IPS-15b (cell line): Measurements from ENCODE around the gene NRXN3.
A peak's percentile ranks its signal among the peaks of the same experiment; 100 is the strongest.
"Not testable (repeated sequence)": the region's sequence is repeated elsewhere in the genome, so short reads cannot be mapped to it uniquely, and the experiment has no call there.

Experiments used
- H3K27me3 ChIP-seq: one replicate; pipeline ENCODE4 v1.6.1; 2013; ENCODE audit warnings: low read length; ENCODE audit not compliant: control insufficient read depth, insufficient read depth
- H3K36me3 ChIP-seq: one replicate; pipeline ENCODE4 v1.6.1; 2013; ENCODE audit warnings: low read length; ENCODE audit not compliant: control insufficient read depth, insufficient read depth
- H3K4me1 ChIP-seq: one replicate; pipeline ENCODE4 v1.6.1; 2013; ENCODE audit warnings: mild to moderate bottlenecking, low read length; ENCODE audit not compliant: control insufficient read depth, insufficient read depth
- H3K4me3 ChIP-seq: one replicate; pipeline ENCODE4 v1.5.1; 2013; ENCODE audit warnings: low read depth, low read length
- H3K9ac ChIP-seq: one replicate; pipeline ENCODE4 v1.6.1; 2013; ENCODE audit warnings: low read depth, mild to moderate bottlenecking, low read length
- H3K9me3 ChIP-seq: one replicate; pipeline ENCODE4 v1.6.1; 2013; ENCODE audit warnings: mild to moderate bottlenecking, low read length; ENCODE audit not compliant: control insufficient read depth, insufficient read depth

The NRXN3 gene

GRCh38 chr14:78519863-78520262, 349.7 kb downstream of the NRXN3 start:
- Histone ChIP-seq H3K4me3 (no peak overlapping the region), H3K9me3 (no peaks in the 10 kb centered on the region), H3K36me3 (no peaks in the 10 kb centered on the region), H3K4me1 (peaks cover 5% of the 10 kb centered on the region), H3K27me3 (no peaks in the 10 kb centered on the region), H3K9ac (no peak overlapping the region)

- H3K4me3 ChIP-seq, result no peak overlapping the region
- H3K9ac ChIP-seq, result no peak overlapping the region
- no peaks in the 10 kb centered on the region for H3K27me3 ChIP-seq
- H3K9me3 ChIP-seq, result no peaks in the 10 kb centered on the region
- H3K36me3 ChIP-seq, result no peaks in the 10 kb centered on the region
- H3K4me1 ChIP-seq, result no peaks in the 10 kb centered on the region
Observed at GRCh38 chr14:78524196-78524595, 354.0 kb downstream of the NRXN3 start.

GRCh38 chr14:78524766-78525165, 354.6 kb downstream of the NRXN3 start:
- Histone ChIP-seq H3K27me3 (no peaks in the 10 kb centered on the region), H3K9ac (no peak overlapping the region), H3K9me3 (no peaks in the 10 kb centered on the region), H3K4me3 (no peak overlapping the region), H3K4me1 (no peaks in the 10 kb centered on the region), H3K36me3 (no peaks in the 10 kb centered on the region)

- Histone ChIP-seq H3K27me3 (no peaks in the 10 kb centered on the region), H3K4me1 (no peaks in the 10 kb centered on the region), H3K9ac (no peak overlapping the region), H3K9me3 (no peaks in the 10 kb centered on the region), H3K36me3 (no peaks in the 10 kb centered on the region), H3K4me3 (no peak overlapping the region)
Observed at GRCh38 chr14:78530078-78530477, 359.9 kb downstream of the NRXN3 start.

GRCh38 chr14:78534141-78534540, 364.0 kb downstream of the NRXN3 start:
- Histone ChIP-seq H3K4me1 (no peaks in the 10 kb centered on the region), H3K9me3 (no peaks in the 10 kb centered on the region), H3K9ac (no peak overlapping the region), H3K36me3 (no peaks in the 10 kb centered on the region), H3K4me3 (no peak overlapping the region), H3K27me3 (no peaks in the 10 kb centered on the region)

GRCh38 chr14:78535041-78535440, 364.9 kb downstream of the NRXN3 start:
- Histone ChIP-seq H3K27me3 (no peaks in the 10 kb centered on the region), H3K4me3 (no peak overlapping the region), H3K36me3 (no peaks in the 10 kb centered on the region), H3K9ac (no peak overlapping the region), H3K4me1 (no peaks in the 10 kb centered on the region), H3K9me3 (no peaks in the 10 kb centered on the region)

GRCh38 chr14:78541788-78542187, 371.6 kb downstream of the NRXN3 start:
- H3K36me3 ChIP-seq, H3K4me3 ChIP-seq, H3K9ac ChIP-seq, H3K27me3 ChIP-seq, H3K9me3 ChIP-seq, H3K4me1 ChIP-seq: not testable (repeated sequence)

GRCh38 chr14:78543433-78543832, 373.3 kb downstream of the NRXN3 start:
- H3K27me3 ChIP-seq, result no peaks in the 10 kb centered on the region
- H3K9me3 ChIP-seq, result no peaks in the 10 kb centered on the region
- H3K36me3 ChIP-seq, result no peaks in the 10 kb centered on the region
- H3K9ac ChIP-seq, result no peak overlapping the region
- H3K4me3 ChIP-seq, result no peak overlapping the region
- no peaks in the 10 kb centered on the region for H3K4me1 ChIP-seq

GRCh38 chr14:78561074-78561473, 390.9 kb downstream of the NRXN3 start:
- Histone ChIP-seq H3K27me3 (no peaks in the 10 kb centered on the region), H3K9ac (no peak overlapping the region), H3K4me3 (no peak overlapping the region), H3K36me3 (no peaks in the 10 kb centered on the region), H3K9me3 (no peaks in the 10 kb centered on the region), H3K4me1 (peaks cover 6% of the 10 kb centered on the region)

GRCh38 chr14:78566026-78566858, 396.1 kb downstream of the NRXN3 start:
- no peaks in the 10 kb centered on the region for H3K27me3 ChIP-seq
- H3K4me3 ChIP-seq, result peak overlapping the region; percentile 39
- peaks cover 8% of the 10 kb centered on the region for H3K4me1 ChIP-seq
- H3K9me3 ChIP-seq, result no peaks in the 10 kb centered on the region
- H3K36me3 ChIP-seq, result no peaks in the 10 kb centered on the region
- H3K9ac ChIP-seq, result peak overlapping the region; percentile 12

- peaks cover 8% of the 10 kb centered on the region for H3K4me1 ChIP-seq
- H3K9ac ChIP-seq, result no peak overlapping the region
- H3K36me3 ChIP-seq, result no peaks in the 10 kb centered on the region
- H3K27me3 ChIP-seq, result no peaks in the 10 kb centered on the region
- no peak overlapping the region for H3K4me3 ChIP-seq
- H3K9me3 ChIP-seq, result no peaks in the 10 kb centered on the region
Observed at GRCh38 chr14:78566859-78567172, 396.6 kb downstream of the NRXN3 start.

GRCh38 chr14:78567343-78567742, 397.2 kb downstream of the NRXN3 start:
- Histone ChIP-seq H3K9me3 (no peaks in the 10 kb centered on the region), H3K27me3 (no peaks in the 10 kb centered on the region), H3K36me3 (no peaks in the 10 kb centered on the region), H3K4me1 (peaks cover 8% of the 10 kb centered on the region), H3K9ac (no peak overlapping the region), H3K4me3 (no peak overlapping the region)
